ENCODE results near the gene PRKCQ. TPM values are rescaled to one million over a fixed set of nuclear protein-coding genes. Genes with fewer than 3 reads are reported as not detected.

The PRKCQ gene
- total RNA-seq, 2 experiments from 2014 or later, result 60.1 to 60.9 TPM

- Mint-ChIP-seq H3K36me3 (ENCODE audit: low read depth) (peaks cover 6% of the 10 kb centered on the region), H3K4me3 (no peak overlapping the region), H3K9me3 (ENCODE audit: insufficient read depth) (no peaks in the 10 kb centered on the region), H3K27me3 (ENCODE audit: low read depth) (peaks cover 5% of the 10 kb centered on the region), H3K4me1 (ENCODE audit: low read depth) (peaks cover 35% of the 10 kb centered on the region), H3K27ac (peak overlapping the region; percentile 23)
- ATAC-seq (no peak), DNase-seq (no peak)
- ChIA-PET CTCF (interaction anchor here (1.3 to 9.0 kb wide), 11 partner anchors 9 to 293 kb away, joined by 3 to 226 read pairs (median 11); partner anchors contain the start of gene PFKFB3), POLR2A (interaction anchor here (1.0 kb wide), 2 partner anchors 52 to 53 kb away, joined by 3 read pairs; no protein-coding TSS in a partner anchor)
These were observed 180.2 kb downstream of the PRKCQ start for GRCh38 chr10:6399879-6400278.

DNA sequence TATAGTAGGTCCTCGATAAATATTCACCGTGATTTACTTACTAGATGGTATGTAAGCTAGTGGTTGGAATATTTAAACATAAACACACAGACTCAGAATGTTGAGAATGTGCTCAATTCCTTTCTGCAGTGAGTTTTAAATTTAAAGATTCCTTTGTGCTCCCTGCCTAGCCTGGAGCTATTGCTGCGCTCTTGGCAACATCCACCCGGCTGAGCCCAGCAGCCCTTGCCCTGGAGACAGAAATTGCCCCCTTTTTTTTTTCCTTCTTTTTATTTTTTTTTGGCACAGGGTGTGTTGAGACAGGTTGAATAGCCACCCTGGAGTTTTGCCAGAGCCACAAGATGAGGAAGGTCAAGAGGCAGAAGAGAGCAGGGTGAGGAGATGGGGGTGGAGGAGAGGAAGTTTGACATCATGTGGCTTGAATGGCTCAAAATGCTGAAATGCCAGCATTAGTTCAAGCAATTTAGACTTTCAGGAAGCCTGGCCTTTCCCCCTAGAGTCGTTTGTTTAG, 180.8 kb downstream of the PRKCQ start:
- ChIA-PET CTCF (interaction anchor here (1.2 to 9.0 kb wide), 13 partner anchors 10 to 289 kb away, joined by 3 to 226 read pairs (median 6); partner anchors contain the start of gene PFKFB3), POLR2A (interaction anchor here (0.7 to 1.1 kb wide), 3 partner anchors 11 to 197 kb away, joined by 3 to 9 read pairs (median 3); partner anchors contain the start of gene PFKFB3)
- DNase-seq (no peak), ATAC-seq (no peak)
- peaks cover 6% of the 10 kb centered on the region for H3K36me3 Mint-ChIP-seq (ENCODE audit: low read depth)
- H3K27ac Mint-ChIP-seq, result peak overlapping the region; percentile 23
- H3K27me3 Mint-ChIP-seq (ENCODE audit: low read depth), result peaks cover 2% of the 10 kb centered on the region
- H3K4me3 Mint-ChIP-seq, result no peak overlapping the region
- H3K9me3 Mint-ChIP-seq (ENCODE audit: insufficient read depth), result no peaks in the 10 kb centered on the region
- H3K4me1 Mint-ChIP-seq (ENCODE audit: low read depth), result peaks cover 35% of the 10 kb centered on the region

DNA sequence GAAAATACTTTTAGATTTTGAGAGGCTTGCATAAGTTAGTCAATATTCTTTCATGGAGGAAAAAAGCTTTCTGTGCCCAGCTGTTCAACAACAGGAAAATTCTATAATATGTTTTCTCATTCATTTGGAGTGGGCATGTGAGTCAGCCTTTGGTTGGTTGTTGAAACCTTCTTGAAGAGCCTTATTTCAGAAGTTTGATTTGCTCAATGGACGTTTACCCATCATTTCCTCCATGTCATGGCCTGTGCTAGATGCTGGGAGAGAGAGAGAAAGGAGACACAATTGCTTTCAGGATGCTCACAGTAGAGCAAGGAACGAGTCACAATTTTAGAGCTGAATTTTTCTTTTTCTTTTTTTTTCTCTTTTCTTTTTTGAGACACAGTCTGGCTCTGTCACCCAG, 181.7 kb downstream of the PRKCQ start:
- peaks cover 2% of the 10 kb centered on the region for H3K27me3 Mint-ChIP-seq (ENCODE audit: low read depth)
- H3K36me3 Mint-ChIP-seq (ENCODE audit: low read depth), result peaks cover 6% of the 10 kb centered on the region
- no peak for ATAC-seq
- H3K9me3 Mint-ChIP-seq (ENCODE audit: insufficient read depth), result no peaks in the 10 kb centered on the region
- no peak for DNase-seq
- no peak overlapping the region for H3K4me3 Mint-ChIP-seq
- H3K27ac Mint-ChIP-seq, result no peak overlapping the region
- CTCF ChIA-PET, result interaction anchor here (0.9 to 9.0 kb wide), 17 partner anchors 9 to 288 kb away, joined by 3 to 226 read pairs (median 5); partner anchors contain the start of gene PFKFB3
- POLR2A ChIA-PET, result interaction anchor here (1.0 to 1.2 kb wide), 3 partner anchors 50 to 196 kb away, joined by 3 to 9 read pairs (median 4); partner anchors contain the start of gene PFKFB3
- peaks cover 34% of the 10 kb centered on the region for H3K4me1 Mint-ChIP-seq (ENCODE audit: low read depth)

DNA sequence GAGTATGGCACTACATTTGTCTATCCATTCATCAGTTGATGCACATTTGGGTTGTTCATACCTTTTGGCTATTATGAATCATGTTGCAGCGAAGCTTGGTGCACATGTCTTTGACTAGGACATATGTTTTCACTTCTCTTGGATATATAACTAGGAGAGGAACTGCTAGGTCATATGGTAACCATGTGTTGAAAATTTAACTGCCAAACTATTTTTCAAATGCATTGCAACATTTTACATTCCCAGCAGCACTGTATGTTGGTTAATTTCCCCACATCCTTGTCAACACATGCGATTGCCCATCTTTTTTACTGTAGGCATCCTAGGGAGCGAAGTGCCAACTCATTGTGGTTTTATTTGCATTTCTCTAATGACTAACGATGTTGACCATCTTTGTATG, 183.4 kb downstream of the PRKCQ start:
- ATAC-seq, result no peak
- POLR2A ChIA-PET, result interaction anchor here (0.6 to 1.3 kb wide), 2 partner anchors 50 to 194 kb away, joined by 4 read pairs; partner anchors contain the start of gene PFKFB3
- CTCF ChIA-PET, result interaction anchor here (1.1 to 9.0 kb wide), 4 partner anchors 14 to 224 kb away, joined by 3 to 226 read pairs (median 12); partner anchors contain the start of gene PFKFB3

DNA sequence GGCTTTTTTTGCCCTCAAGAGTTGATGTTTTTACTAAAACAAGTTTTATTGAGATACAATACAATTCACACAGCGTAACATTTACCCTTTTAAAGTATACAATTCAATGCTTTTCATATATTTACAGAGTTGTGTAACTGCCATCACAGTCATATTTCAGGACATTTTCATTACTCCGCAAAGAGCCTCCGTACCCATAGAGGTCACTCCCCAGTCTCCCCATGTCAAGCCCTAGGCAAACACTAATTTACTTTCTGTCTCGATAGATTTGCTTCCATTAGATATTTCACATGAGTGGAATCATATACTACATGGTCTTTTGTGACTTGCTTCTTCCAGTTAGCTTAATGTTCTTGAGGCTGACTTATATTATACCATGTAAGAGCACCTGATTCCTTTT, 183.8 kb downstream of the PRKCQ start:
- H3K27ac Mint-ChIP-seq, result no peak overlapping the region
- DNase-seq, result no peak
- H3K4me3 Mint-ChIP-seq, result no peak overlapping the region
- ChIA-PET POLR2A (interaction anchor here (1.3 kb wide), 1 partner anchor 194 kb away, joined by 4 read pairs; the partner anchor contains the start of gene PFKFB3), CTCF (interaction anchor here (1.1 to 9.0 kb wide), 4 partner anchors 14 to 223 kb away, joined by 3 to 226 read pairs (median 12); partner anchors contain the start of gene PFKFB3)
- H3K36me3 Mint-ChIP-seq (ENCODE audit: low read depth), result peaks cover 18% of the 10 kb centered on the region
- H3K9me3 Mint-ChIP-seq (ENCODE audit: insufficient read depth), result peaks cover 6% of the 10 kb centered on the region
- no peaks in the 10 kb centered on the region for H3K27me3 Mint-ChIP-seq (ENCODE audit: low read depth)
- ATAC-seq, result no peak
- peaks cover 23% of the 10 kb centered on the region for H3K4me1 Mint-ChIP-seq (ENCODE audit: low read depth)

More for the DNA sequence above, 183.4 kb downstream of the PRKCQ start:
- Mint-ChIP-seq H3K4me3 (no peak overlapping the region), H3K4me1 (ENCODE audit: low read depth) (peaks cover 28% of the 10 kb centered on the region), H3K36me3 (ENCODE audit: low read depth) (peaks cover 13% of the 10 kb centered on the region), H3K27ac (no peak overlapping the region), H3K9me3 (ENCODE audit: insufficient read depth) (peaks cover 5% of the 10 kb centered on the region), H3K27me3 (ENCODE audit: low read depth) (no peaks in the 10 kb centered on the region)
- DNase-seq, result no peak

DNA sequence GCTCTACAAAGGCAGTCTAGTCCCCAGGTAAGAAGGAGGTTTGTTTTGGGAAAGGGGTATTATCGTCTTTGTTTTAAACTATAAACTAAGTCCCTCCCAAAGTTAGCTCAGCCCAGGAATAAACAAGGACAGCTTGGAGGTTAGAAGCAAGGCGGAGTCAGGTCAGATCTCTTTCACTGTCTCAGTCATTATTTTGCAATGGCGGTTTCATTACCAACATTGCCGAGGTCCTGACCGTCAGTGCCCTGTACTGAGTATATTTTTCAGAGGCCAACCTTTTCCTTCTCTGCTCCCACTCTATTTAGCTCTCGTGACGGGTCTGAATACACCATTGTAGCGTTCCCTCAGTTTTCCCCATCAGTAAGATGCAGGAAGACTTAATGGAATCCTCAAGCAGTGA, 184.5 kb downstream of the PRKCQ start:
- H3K27ac Mint-ChIP-seq, result no peak overlapping the region
- H3K9me3 Mint-ChIP-seq (ENCODE audit: insufficient read depth), result peaks cover 13% of the 10 kb centered on the region
- ATAC-seq (no peak), DNase-seq (no peak)
- H3K4me3 Mint-ChIP-seq, result no peak overlapping the region
- peaks cover 24% of the 10 kb centered on the region for H3K36me3 Mint-ChIP-seq (ENCODE audit: low read depth)
- no peaks in the 10 kb centered on the region for H3K27me3 Mint-ChIP-seq (ENCODE audit: low read depth)
- POLR2A ChIA-PET, result no interaction called here
- CTCF ChIA-PET, result interaction anchor here (1.1 to 9.0 kb wide), 4 partner anchors 13 to 223 kb away, joined by 3 to 226 read pairs (median 4); partner anchors contain the start of gene PFKFB3
- H3K4me1 Mint-ChIP-seq (ENCODE audit: low read depth), result peaks cover 17% of the 10 kb centered on the region

DNA sequence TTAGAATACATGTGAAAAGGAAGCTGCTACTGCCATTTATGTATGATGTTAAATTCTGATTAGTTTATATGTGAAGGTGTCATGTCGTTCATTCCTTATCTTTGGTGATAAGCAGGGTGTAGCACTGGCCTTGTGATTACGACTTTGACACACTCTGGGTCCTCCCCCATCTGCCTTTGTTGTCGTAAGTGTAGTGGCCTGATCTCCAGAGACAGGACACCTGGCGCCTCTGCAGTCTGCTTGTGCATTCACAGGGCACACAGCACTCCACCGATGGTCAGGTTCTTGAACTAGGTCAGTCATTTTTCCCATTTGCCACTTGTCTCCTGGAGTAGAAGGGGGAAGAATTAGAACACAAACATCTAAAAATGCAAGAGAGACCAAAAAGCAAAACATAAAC, 186.0 kb downstream of the PRKCQ start:
- ChIA-PET CTCF (interaction anchor here (1.0 to 6.6 kb wide), 3 partner anchors 8 to 221 kb away, joined by 5 to 47 read pairs (median 6); partner anchors contain the start of gene PFKFB3), POLR2A (interaction anchor here (0.6 kb wide), 1 partner anchor 619 kb away, joined by 3 read pairs; no protein-coding TSS in a partner anchor)
- Mint-ChIP-seq H3K9me3 (ENCODE audit: insufficient read depth) (peaks cover 26% of the 10 kb centered on the region), H3K4me1 (ENCODE audit: low read depth) (peaks cover 4% of the 10 kb centered on the region), H3K27ac (no peak overlapping the region), H3K27me3 (ENCODE audit: low read depth) (no peaks in the 10 kb centered on the region), H3K4me3 (no peak overlapping the region), H3K36me3 (ENCODE audit: low read depth) (peaks cover 35% of the 10 kb centered on the region)
- no peak for DNase-seq
- ATAC-seq, result no peak

GRCh38 chr10:6393168-6393567, 186.9 kb downstream of the PRKCQ start:
- CTCF ChIA-PET, result interaction anchor here (1.0 to 6.6 kb wide), 2 partner anchors 9 to 191 kb away, joined by 5 to 47 read pairs; partner anchors contain the start of gene PFKFB3
- Mint-ChIP-seq H3K36me3 (ENCODE audit: low read depth) (peaks cover 40% of the 10 kb centered on the region), H3K4me3 (no peak overlapping the region)

DNA sequence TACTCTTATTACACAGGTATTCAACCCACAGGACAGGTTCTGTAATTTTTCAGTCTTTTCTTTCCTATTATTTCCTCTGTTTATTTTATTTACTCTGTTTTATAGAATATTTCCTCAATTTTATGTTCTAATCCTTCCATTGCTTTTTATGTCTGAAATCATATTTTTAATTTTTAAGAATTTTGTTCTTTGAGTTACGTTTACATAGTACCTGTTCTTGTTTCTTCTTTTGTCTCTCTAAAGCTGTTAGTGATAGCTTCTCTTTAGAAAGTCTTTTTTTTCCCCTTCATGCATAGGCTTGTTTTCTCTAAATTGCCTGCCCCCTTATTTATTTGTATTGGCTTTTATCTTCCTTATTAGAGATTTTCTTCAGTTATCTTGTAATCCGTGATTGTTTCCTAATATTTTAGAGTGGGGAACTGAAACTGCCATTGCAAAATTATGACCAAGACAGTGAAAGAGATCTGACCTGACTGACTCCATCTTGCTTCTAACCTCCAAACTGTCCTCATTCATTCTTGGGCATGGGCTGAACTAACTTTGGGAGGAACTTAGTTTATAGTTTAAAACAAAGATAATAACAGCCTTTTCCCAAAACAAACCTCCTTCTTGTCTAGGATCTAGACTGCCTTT, 189.7 kb downstream of the PRKCQ start:
- no peak for DNase-seq
- Mint-ChIP-seq H3K27me3 (ENCODE audit: low read depth) (no peaks in the 10 kb centered on the region), H3K4me3 (no peak overlapping the region), H3K9me3 (ENCODE audit: insufficient read depth) (peaks cover 26% of the 10 kb centered on the region), H3K4me1 (ENCODE audit: low read depth) (peaks cover 2% of the 10 kb centered on the region), H3K36me3 (ENCODE audit: low read depth) (peaks cover 39% of the 10 kb centered on the region), H3K27ac (no peak overlapping the region)
- no peak for ATAC-seq
- POLR2A ChIA-PET, result interaction anchor here (0.8 to 1.3 kb wide), 2 partner anchors 8 to 42 kb away, joined by 3 read pairs; no protein-coding TSS in a partner anchor
- CTCF ChIA-PET, result interaction anchor here (1.1 to 6.6 kb wide), 3 partner anchors 12 to 188 kb away, joined by 4 to 47 read pairs (median 13); partner anchors contain the start of gene PFKFB3

More at GRCh38 chr10:6393168-6393567, 186.9 kb downstream of the PRKCQ start:
- Mint-ChIP-seq H3K27ac (no peak overlapping the region), H3K9me3 (ENCODE audit: insufficient read depth) (peaks cover 26% of the 10 kb centered on the region), H3K4me1 (ENCODE audit: low read depth) (no peaks in the 10 kb centered on the region), H3K27me3 (ENCODE audit: low read depth) (no peaks in the 10 kb centered on the region)
- DNase-seq (no peak), ATAC-seq (no peak)
- POLR2A ChIA-PET, result no interaction called here

- H3K9me3 Mint-ChIP-seq (ENCODE audit: insufficient read depth), result peaks cover 26% of the 10 kb centered on the region
- peaks cover 9% of the 10 kb centered on the region for H3K4me1 Mint-ChIP-seq (ENCODE audit: low read depth)
- peaks cover 39% of the 10 kb centered on the region for H3K36me3 Mint-ChIP-seq (ENCODE audit: low read depth)
- H3K4me3 Mint-ChIP-seq, result no peak overlapping the region
- DNase-seq (no peak), ATAC-seq (no peak)
- POLR2A ChIA-PET, result interaction anchor here (0.6 to 0.7 kb wide), 2 partner anchors 11 to 108 kb away, joined by 3 to 4 read pairs; no protein-coding TSS in a partner anchor
- CTCF ChIA-PET, result interaction anchor here (0.7 to 6.6 kb wide), 5 partner anchors 10 to 266 kb away, joined by 3 to 47 read pairs (median 9); partner anchors contain the start of gene PFKFB3
- no peak overlapping the region for H3K27ac Mint-ChIP-seq
- H3K27me3 Mint-ChIP-seq (ENCODE audit: low read depth), result no peaks in the 10 kb centered on the region
These were observed 191.7 kb downstream of the PRKCQ start for GRCh38 chr10:6388261-6388893.

DNA sequence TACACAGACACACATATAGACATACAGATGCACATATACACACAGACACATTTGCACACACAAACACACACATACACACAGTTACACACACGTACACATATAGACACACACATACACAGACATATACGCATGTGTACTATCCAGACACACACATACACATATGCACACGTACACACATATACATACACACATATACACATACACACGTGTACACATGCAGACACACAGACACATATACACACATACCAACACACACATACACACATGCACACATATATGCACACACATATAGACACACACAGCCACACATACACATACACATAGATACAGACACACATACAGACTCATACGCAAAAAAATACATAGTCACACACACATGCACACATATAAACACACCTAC, 193.1 kb downstream of the PRKCQ start:
- ChIA-PET CTCF (no interaction called here), POLR2A (no interaction called here)
- DNase-seq, result no peak
- H3K27me3 Mint-ChIP-seq (ENCODE audit: low read depth), result no peaks in the 10 kb centered on the region
- no peak overlapping the region for H3K27ac Mint-ChIP-seq
- peaks cover 26% of the 10 kb centered on the region for H3K9me3 Mint-ChIP-seq (ENCODE audit: insufficient read depth)
- no peak for ATAC-seq
- peaks cover 35% of the 10 kb centered on the region for H3K36me3 Mint-ChIP-seq (ENCODE audit: low read depth)
- no peak overlapping the region for H3K4me3 Mint-ChIP-seq
- peaks cover 23% of the 10 kb centered on the region for H3K4me1 Mint-ChIP-seq (ENCODE audit: low read depth)

All from activated CD8-positive, alpha-beta T cell treated with anti-CD3 and anti-CD28 coated beads, Interleukin-2, amount 10 ng/mL, durations not matched to agents 7 days and 5 days (primary cell).